SK-N-MC (cell line): ENCODE results near the gene MMADHC.

Experiments
- EZH2 ChIP-seq: fragments of 200-600 bp; sonication (generic); IDR thresholded peaks from one replicate; pipeline ENCODE4 v1.6.1; 2017; ENCODE audit warnings: antibody characterized with exemption
- FOXP2 ChIP-seq: optimal IDR thresholded peaks from 2 replicates; pipeline ENCODE3; 2011; ENCODE audit warnings: mild to moderate bottlenecking, moderate library complexity; ENCODE audit not compliant: insufficient read depth; ENCODE audit errors: extremely low read length, control extremely low read depth
- POLR2AphosphoS5 ChIP-seq: IDR thresholded peaks from 2 replicates; pipeline ENCODE4 v1.6.1; 2012; ENCODE audit warnings: mild to moderate bottlenecking, low read depth, low read length, borderline replicate concordance

DNA sequence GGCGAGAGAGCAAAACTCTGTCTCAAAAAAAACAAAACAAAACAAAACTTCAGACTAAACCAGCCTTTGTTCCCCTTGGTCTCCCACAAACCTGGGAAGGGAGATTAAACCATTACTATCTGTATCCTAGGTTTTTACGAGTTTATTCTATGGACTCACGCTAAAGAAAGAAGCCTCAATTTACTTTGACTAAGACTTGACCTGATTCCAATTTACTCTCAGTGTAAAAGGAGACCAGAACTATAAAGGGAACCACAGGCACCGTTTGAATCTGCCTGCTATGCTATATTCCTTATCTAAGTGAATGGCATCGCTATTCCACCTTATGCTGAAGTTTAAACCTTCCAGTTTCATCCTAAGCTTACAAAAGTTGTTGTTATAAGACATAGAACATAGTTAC lies 46.5 kb upstream of the MMADHC start:
- no peak for TF ChIP-seq POLR2AphosphoS5
- no peak for TF ChIP-seq EZH2
- TF ChIP-seq FOXP2: no peak
